ENCODE data around the gene STIP1.

DNA sequence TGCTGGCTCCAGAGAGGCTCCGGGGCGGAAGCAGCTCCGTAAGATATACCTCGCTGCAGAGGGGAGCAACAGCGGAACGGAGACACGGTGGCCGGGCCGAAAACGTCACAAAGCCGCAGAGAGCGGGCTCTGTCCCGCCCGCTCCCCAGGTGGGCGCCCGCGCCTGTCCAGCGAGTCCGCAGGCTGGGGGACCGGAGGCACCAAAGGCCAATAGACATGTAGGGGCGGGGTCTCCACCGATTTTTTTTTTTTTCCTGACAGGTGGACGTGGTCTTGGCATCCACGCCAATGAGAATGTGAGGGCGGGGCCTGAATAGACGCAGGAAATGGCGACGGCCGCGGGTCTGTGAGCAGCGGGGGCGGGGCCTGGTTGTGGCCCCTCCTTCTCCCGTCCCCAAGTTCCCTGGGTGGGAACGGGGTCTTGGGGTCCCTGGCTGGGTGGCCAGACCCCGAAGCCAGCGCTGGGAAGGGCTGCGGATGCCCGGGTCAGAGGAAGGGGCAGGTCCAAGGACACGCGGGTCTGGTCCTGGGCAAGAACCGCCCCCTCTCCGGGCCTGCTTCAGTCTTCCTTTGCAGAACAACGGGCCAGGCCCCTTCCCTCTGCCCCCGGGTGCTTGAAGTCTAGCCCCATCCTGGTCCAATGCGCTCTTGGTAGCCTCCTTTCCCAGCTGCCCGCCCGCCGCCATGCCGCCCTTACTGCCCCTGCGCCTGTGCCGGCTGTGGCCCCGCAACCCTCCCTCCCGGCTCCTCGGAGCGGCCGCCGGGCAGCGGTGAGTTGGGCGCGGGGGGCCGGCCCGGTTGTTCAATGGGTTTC lies 44.4 kb downstream of the STIP1 start, which contains the start of gene DNAJC4:
- TF ChIP-seq, protein P1, sequence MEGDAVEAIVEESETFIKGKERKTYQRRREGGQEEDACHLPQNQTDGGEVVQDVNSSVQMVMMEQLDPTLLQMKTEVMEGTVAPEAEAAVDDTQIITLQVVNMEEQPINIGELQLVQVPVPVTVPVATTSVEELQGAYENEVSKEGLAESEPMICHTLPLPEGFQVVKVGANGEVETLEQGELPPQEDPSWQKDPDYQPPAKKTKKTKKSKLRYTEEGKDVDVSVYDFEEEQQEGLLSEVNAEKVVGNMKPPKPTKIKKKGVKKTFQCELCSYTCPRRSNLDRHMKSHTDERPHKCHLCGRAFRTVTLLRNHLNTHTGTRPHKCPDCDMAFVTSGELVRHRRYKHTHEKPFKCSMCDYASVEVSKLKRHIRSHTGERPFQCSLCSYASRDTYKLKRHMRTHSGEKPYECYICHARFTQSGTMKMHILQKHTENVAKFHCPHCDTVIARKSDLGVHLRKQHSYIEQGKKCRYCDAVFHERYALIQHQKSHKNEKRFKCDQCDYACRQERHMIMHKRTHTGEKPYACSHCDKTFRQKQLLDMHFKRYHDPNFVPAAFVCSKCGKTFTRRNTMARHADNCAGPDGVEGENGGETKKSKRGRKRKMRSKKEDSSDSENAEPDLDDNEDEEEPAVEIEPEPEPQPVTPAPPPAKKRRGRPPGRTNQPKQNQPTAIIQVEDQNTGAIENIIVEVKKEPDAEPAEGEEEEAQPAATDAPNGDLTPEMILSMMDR (IDR thresholded peaks at IDR 0.05; ENCODE audit: low read length) = no peak
- TF ChIP-seq EZH2 (IDR thresholded peaks at IDR 0.05; ENCODE audit: borderline replicate concordance, low read length) = no peak

Data from OCI-LY1 (cell line).